IPS-15b (cell line): ENCODE results near the gene SUN3.

Experiments used
- H3K27me3 ChIP-seq: one replicate; pipeline ENCODE4 v1.6.1; 2013; ENCODE audit warnings: low read length; ENCODE audit not compliant: control insufficient read depth, insufficient read depth
- H3K36me3 ChIP-seq: one replicate; pipeline ENCODE4 v1.6.1; 2013; ENCODE audit warnings: low read length; ENCODE audit not compliant: control insufficient read depth, insufficient read depth
- H3K4me1 ChIP-seq: one replicate; pipeline ENCODE4 v1.6.1; 2013; ENCODE audit warnings: mild to moderate bottlenecking, low read length; ENCODE audit not compliant: control insufficient read depth, insufficient read depth
- H3K4me3 ChIP-seq: one replicate; pipeline ENCODE4 v1.5.1; 2013; ENCODE audit warnings: low read depth, low read length
- H3K9ac ChIP-seq: one replicate; pipeline ENCODE4 v1.6.1; 2013; ENCODE audit warnings: low read depth, mild to moderate bottlenecking, low read length
- H3K9me3 ChIP-seq: one replicate; pipeline ENCODE4 v1.6.1; 2013; ENCODE audit warnings: mild to moderate bottlenecking, low read length; ENCODE audit not compliant: control insufficient read depth, insufficient read depth

The SUN3 gene

GRCh38 chr7:48046458-48046857 is 17.6 kb upstream of the SUN3 start:
- H3K4me1 ChIP-seq, result peaks cover 5% of the 10 kb centered on the region
- no peak overlapping the region for H3K4me3 ChIP-seq
- H3K9me3 ChIP-seq, result no peaks in the 10 kb centered on the region
- no peaks in the 10 kb centered on the region for H3K27me3 ChIP-seq
- no peak overlapping the region for H3K9ac ChIP-seq
- H3K36me3 ChIP-seq, result no peaks in the 10 kb centered on the region

GRCh38 chr7:48045195-48045765 is 16.4 kb upstream of the SUN3 start:
- Histone ChIP-seq H3K9ac (no peak overlapping the region), H3K36me3 (no peaks in the 10 kb centered on the region), H3K4me3 (no peak overlapping the region), H3K4me1 (peaks cover 5% of the 10 kb centered on the region), H3K9me3 (no peaks in the 10 kb centered on the region), H3K27me3 (no peaks in the 10 kb centered on the region)

- H3K9me3 ChIP-seq, result no peaks in the 10 kb centered on the region
- H3K27me3 ChIP-seq, result no peaks in the 10 kb centered on the region
- peaks cover 19% of the 10 kb centered on the region for H3K4me1 ChIP-seq
These were observed 13.7 kb upstream of the SUN3 start for GRCh38 chr7:48042636-48043035.

GRCh38 chr7:48042216-48042615 is 13.3 kb upstream of the SUN3 start:
- Histone ChIP-seq H3K9me3 (no peaks in the 10 kb centered on the region), H3K9ac (no peak overlapping the region), H3K27me3 (peaks cover 2% of the 10 kb centered on the region), H3K4me3 (no peak overlapping the region), H3K36me3 (no peaks in the 10 kb centered on the region), H3K4me1 (peaks cover 19% of the 10 kb centered on the region)

More at GRCh38 chr7:48042636-48043035, 13.7 kb upstream of the SUN3 start:
- no peak overlapping the region for H3K4me3 ChIP-seq
- H3K36me3 ChIP-seq, result no peaks in the 10 kb centered on the region
- H3K9ac ChIP-seq, result no peak overlapping the region

- Histone ChIP-seq H3K36me3 (no peaks in the 10 kb centered on the region), H3K9ac (no peak overlapping the region), H3K4me1 (peaks cover 19% of the 10 kb centered on the region), H3K4me3 (no peak overlapping the region), H3K27me3 (peaks cover 8% of the 10 kb centered on the region), H3K9me3 (no peaks in the 10 kb centered on the region)
These were observed 12.7 kb upstream of the SUN3 start for GRCh38 chr7:48041653-48041970.

GRCh38 chr7:48040944-48041652 is 12.2 kb upstream of the SUN3 start:
- H3K9me3 ChIP-seq, result no peaks in the 10 kb centered on the region
- no peaks in the 10 kb centered on the region for H3K36me3 ChIP-seq
- peaks cover 13% of the 10 kb centered on the region for H3K27me3 ChIP-seq
- no peak overlapping the region for H3K4me3 ChIP-seq
- no peak overlapping the region for H3K9ac ChIP-seq
- peaks cover 19% of the 10 kb centered on the region for H3K4me1 ChIP-seq

GRCh38 chr7:48038815-48039506 is 10.1 kb upstream of the SUN3 start:
- Histone ChIP-seq H3K4me3 (peak overlapping the region; percentile 18), H3K9me3 (no peaks in the 10 kb centered on the region), H3K27me3 (peaks cover 29% of the 10 kb centered on the region), H3K9ac (peak overlapping the region; percentile 9), H3K36me3 (no peaks in the 10 kb centered on the region), H3K4me1 (peaks cover 19% of the 10 kb centered on the region)

GRCh38 chr7:48035967-48036478 is 7.1 kb upstream of the SUN3 start:
- Histone ChIP-seq H3K4me3 (peak overlapping the region; percentile 87), H3K9me3 (no peaks in the 10 kb centered on the region), H3K4me1 (peaks cover 14% of the 10 kb centered on the region), H3K27me3 (peaks cover 34% of the 10 kb centered on the region), H3K36me3 (no peaks in the 10 kb centered on the region), H3K9ac (no peak overlapping the region)

GRCh38 chr7:48035301-48035966 is 6.5 kb upstream of the SUN3 start, which contains the start of gene C7orf57:
C7orf57 (plus strand) TSS chr7:48035543; CDS start chr7:48036309, 766 bp downstream.
- peak within 1 kb of the TSS; percentile 87 for H3K4me3 ChIP-seq
- H3K4me1 ChIP-seq, result peaks cover 14% of the 10 kb centered on the region
- H3K27me3 ChIP-seq, result peaks cover 34% of the 10 kb centered on the region
- no peaks in the 10 kb centered on the region for H3K9me3 ChIP-seq
- no peaks in the 10 kb centered on the region for H3K36me3 ChIP-seq
- H3K9ac ChIP-seq, result no peak within 1 kb of the TSS

GRCh38 chr7:48033922-48034321 is 5.0 kb upstream of the SUN3 start:
- Histone ChIP-seq H3K36me3 (no peaks in the 10 kb centered on the region), H3K27me3 (peaks cover 34% of the 10 kb centered on the region), H3K9me3 (no peaks in the 10 kb centered on the region), H3K4me3 (no peak overlapping the region), H3K4me1 (peaks cover 9% of the 10 kb centered on the region), H3K9ac (no peak overlapping the region)

- Histone ChIP-seq H3K9me3 (no peaks in the 10 kb centered on the region), H3K4me1 (no peaks in the 10 kb centered on the region), H3K36me3 (no peaks in the 10 kb centered on the region), H3K27me3 (peaks cover 22% of the 10 kb centered on the region), H3K4me3 (no peak overlapping the region), H3K9ac (no peak overlapping the region)
These were observed 2.2 kb upstream of the SUN3 start for GRCh38 chr7:48031111-48031510.
